Left ventricle myocardium inferior (tissue), 1 donor: ENCODE results near the gene PLEKHA8. TPM values are rescaled to one million over a fixed set of nuclear protein-coding genes. Genes with fewer than 3 reads are reported as not detected.

Experiments used
- DNase-seq: peaks from one replicate; pipeline ENCODE4 v3.0.0-alpha.2; 2020
- H3K27ac ChIP-seq: fragments of 200-600 bp; replicated peaks from 2 replicates; pipeline ENCODE4 v1.8.0; 2021
- H3K27me3 ChIP-seq: fragments of 200-600 bp; 2 replicates; pipeline ENCODE4 v1.8.0; 2021; ENCODE audit warnings: low read depth
- H3K36me3 ChIP-seq: fragments of 200-600 bp; 2 replicates; pipeline ENCODE4 v1.8.0; 2021
- H3K4me1 ChIP-seq: fragments of 200-600 bp; 2 replicates; pipeline ENCODE4 v1.8.0; 2021
- H3K4me3 ChIP-seq: fragments of 200-600 bp; 2 replicates; pipeline ENCODE4 v1.8.0; 2021; ENCODE audit warnings: mild to moderate bottlenecking, moderate library complexity
- H3K9me3 ChIP-seq: fragments of 200-600 bp; replicated peaks from 2 replicates; pipeline ENCODE4 v1.8.0; 2021
- intact Hi-C: fragments of 100-400 bp; cut with micrococcal nuclease; formaldehyde crosslinking; loops from one replicate; pipeline ENCODE4 v1.11.0; 2022
- total RNA-seq: library from RNA; stranded (reverse); fragmentation: NEBNext Ultra II Directional; extraction: Animal tissue kit (Norgen Biotek cat#: 25700); gene quantifications from one replicate; pipeline ENCODE4 v1.2.1, GENCODE V29; 2021
- TF ChIP-seq, protein P1 (sequence below): fragments of 200-600 bp; IDR thresholded peaks from 2 replicates; pipeline ENCODE4 v1.8.0; 2021; ENCODE audit warnings: antibody characterized with exemption, mild to moderate bottlenecking, borderline replicate concordance
- donor health status: DM: no; HTN: yes; CAD: no; lungs with severe emphysema.

Gene PLEKHA8
- total RNA-seq, 1 donor from 2014 or later, result 3.3 TPM

- Histone ChIP-seq H3K9me3 (no peaks in the 10 kb centered on the region), H3K4me3 (no peak overlapping the region), H3K27me3 (no peaks in the 10 kb centered on the region), H3K27ac (no peak overlapping the region), H3K4me1 (peaks cover 26% of the 10 kb centered on the region), H3K36me3 (peaks cover 12% of the 10 kb centered on the region)
- intact Hi-C loops, result no loop called here
- TF ChIP-seq, protein P1, sequence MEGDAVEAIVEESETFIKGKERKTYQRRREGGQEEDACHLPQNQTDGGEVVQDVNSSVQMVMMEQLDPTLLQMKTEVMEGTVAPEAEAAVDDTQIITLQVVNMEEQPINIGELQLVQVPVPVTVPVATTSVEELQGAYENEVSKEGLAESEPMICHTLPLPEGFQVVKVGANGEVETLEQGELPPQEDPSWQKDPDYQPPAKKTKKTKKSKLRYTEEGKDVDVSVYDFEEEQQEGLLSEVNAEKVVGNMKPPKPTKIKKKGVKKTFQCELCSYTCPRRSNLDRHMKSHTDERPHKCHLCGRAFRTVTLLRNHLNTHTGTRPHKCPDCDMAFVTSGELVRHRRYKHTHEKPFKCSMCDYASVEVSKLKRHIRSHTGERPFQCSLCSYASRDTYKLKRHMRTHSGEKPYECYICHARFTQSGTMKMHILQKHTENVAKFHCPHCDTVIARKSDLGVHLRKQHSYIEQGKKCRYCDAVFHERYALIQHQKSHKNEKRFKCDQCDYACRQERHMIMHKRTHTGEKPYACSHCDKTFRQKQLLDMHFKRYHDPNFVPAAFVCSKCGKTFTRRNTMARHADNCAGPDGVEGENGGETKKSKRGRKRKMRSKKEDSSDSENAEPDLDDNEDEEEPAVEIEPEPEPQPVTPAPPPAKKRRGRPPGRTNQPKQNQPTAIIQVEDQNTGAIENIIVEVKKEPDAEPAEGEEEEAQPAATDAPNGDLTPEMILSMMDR, result no peak
- DNase-seq, result no peak
These were observed 37.5 kb downstream of the PLEKHA8 start for GRCh38 chr7:30065746-30066145.

- peaks cover 20% of the 10 kb centered on the region for H3K36me3 ChIP-seq
- intact Hi-C loops, result no loop called here
- H3K27me3 ChIP-seq, result no peaks in the 10 kb centered on the region
- DNase-seq, result no peak
- no peak overlapping the region for H3K4me3 ChIP-seq
- no peaks in the 10 kb centered on the region for H3K9me3 ChIP-seq
- H3K27ac ChIP-seq, result no peak overlapping the region
- TF ChIP-seq, protein P1, result no peak
- peaks cover 26% of the 10 kb centered on the region for H3K4me1 ChIP-seq
These were observed 38.5 kb downstream of the PLEKHA8 start for GRCh38 chr7:30066687-30067086.

GRCh38 chr7:30068117-30068516, 39.9 kb downstream of the PLEKHA8 start:
- Histone ChIP-seq H3K4me3 (no peak overlapping the region), H3K9me3 (no peaks in the 10 kb centered on the region), H3K4me1 (peaks cover 26% of the 10 kb centered on the region), H3K36me3 (peaks cover 19% of the 10 kb centered on the region), H3K27me3 (no peaks in the 10 kb centered on the region), H3K27ac (no peak overlapping the region)
- TF ChIP-seq, protein P1, result no peak
- no peak for DNase-seq
- intact Hi-C loops, result no loop called here

GRCh38 chr7:30069096-30069867, 41.1 kb downstream of the PLEKHA8 start:
- H3K9me3 ChIP-seq, result no peaks in the 10 kb centered on the region
- no peak overlapping the region for H3K27ac ChIP-seq
- peaks cover 15% of the 10 kb centered on the region for H3K36me3 ChIP-seq
- intact Hi-C loops, result no loop called here
- DNase-seq, result no peak
- no peak overlapping the region for H3K4me3 ChIP-seq
- H3K27me3 ChIP-seq, result no peaks in the 10 kb centered on the region
- peaks cover 26% of the 10 kb centered on the region for H3K4me1 ChIP-seq
- TF ChIP-seq, protein P1, result no peak

DNA sequence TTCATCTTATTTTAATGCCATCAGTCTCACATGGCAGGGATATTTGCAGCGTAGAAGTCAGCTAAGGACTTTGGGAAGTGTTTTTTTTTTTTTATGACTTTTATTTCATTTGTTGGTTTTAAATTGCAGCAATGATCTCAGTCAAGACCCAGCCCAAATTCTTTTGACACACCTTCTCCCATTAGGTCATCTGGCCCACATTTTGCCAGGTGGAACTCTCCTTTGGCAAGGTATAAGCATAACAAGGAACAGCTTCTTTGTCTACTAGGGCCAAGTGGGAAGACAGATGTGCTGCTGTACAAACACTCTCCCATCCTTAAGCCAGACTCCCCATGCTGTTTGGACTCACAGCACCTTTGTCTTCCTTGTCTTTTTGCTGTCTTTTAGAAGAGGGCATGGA, 41.8 kb downstream of the PLEKHA8 start:
- H3K36me3 ChIP-seq, result peaks cover 15% of the 10 kb centered on the region
- peaks cover 26% of the 10 kb centered on the region for H3K4me1 ChIP-seq
- intact Hi-C loops, result no loop called here
- H3K9me3 ChIP-seq, result no peaks in the 10 kb centered on the region
- no peak overlapping the region for H3K4me3 ChIP-seq
- no peak for DNase-seq
- no peaks in the 10 kb centered on the region for H3K27me3 ChIP-seq
- TF ChIP-seq, protein P1, result no peak
- H3K27ac ChIP-seq, result no peak overlapping the region
